PC-3 (cell line): Measurements from ENCODE around the gene SLC1A3. TPM values are rescaled to one million over a fixed set of nuclear protein-coding genes. Genes with fewer than 3 reads are reported as not detected.

Experiments used
- ATAC-seq: fragments of 200-7000 bp; cut with Tn5 transposase; 2 replicates; pipeline ENCODE4 v1.9.1; 2020; ENCODE audit warnings: mild to moderate bottlenecking, moderate library complexity
- BruUV-seq: library from RNA; stranded (reverse); fragments of 400-500 nt; replicated peaks from 2 replicates; lab custom pipeline; 2021; lab: Mats Ljungman, UMichigan
- CTCF ChIA-PET: fragments of 300-600 bp; sonication (Branson Sonifier 250); formaldehyde crosslinking; loops from one replicate; lab custom pipeline; 2022; ENCODE audit warnings: antibody characterized with exemption; lab: Charles Lee
- POLR2A ChIA-PET: fragments of 300-600 bp; sonication (Branson Sonifier 250); formaldehyde crosslinking; loops from one replicate; lab custom pipeline; 2022; ENCODE audit warnings: antibody characterized with exemption; ENCODE audit not compliant: unreplicated experiment; lab: Charles Lee
- DNase-seq: peaks from one replicate; pipeline ENCODE4 v3.0.0-alpha.2; 2015
- H2AFZ ChIP-seq: fragments of 300-600 bp; sonication (generic); 2 replicates; pipeline ENCODE4 v1.6.0; 2016; ENCODE audit warnings: antibody characterized with exemption, low read length
- H3F3A ChIP-seq: fragments of 300-600 bp; sonication (generic); one replicate; pipeline ENCODE4 v1.6.0; 2017; ENCODE audit warnings: antibody characterized with exemption, low read length, control low read depth, mild to moderate bottlenecking; ENCODE audit not compliant: unreplicated experiment
- H3K27ac ChIP-seq: fragments of 300-600 bp; sonication (generic); 2 replicates; pipeline ENCODE4 v1.5.1; 2016; ENCODE audit warnings: mild to moderate bottlenecking, low read length
- H3K27me3 ChIP-seq: fragments of 300-600 bp; sonication (generic); 2 replicates; pipeline ENCODE4 v1.6.1; 2016; ENCODE audit warnings: low read length, mixed read lengths
- H3K36me3 ChIP-seq: fragments of 300-600 bp; sonication (generic); 2 replicates; pipeline ENCODE4 v1.6.1; 2016; ENCODE audit warnings: low read depth, mixed run types, low read length, mixed read lengths
- H3K4me1 ChIP-seq: fragments of 300-600 bp; sonication (generic); 2 replicates; pipeline ENCODE4 v1.5.1; 2016; ENCODE audit warnings: low read length; ENCODE audit not compliant: insufficient read depth
- H3K4me2 ChIP-seq: fragments of 300-600 bp; sonication (generic); 2 replicates; pipeline ENCODE4 v1.6.0; 2016; ENCODE audit warnings: low read length
- H3K4me3 ChIP-seq: fragments of 300-600 bp; sonication (generic); 2 replicates; pipeline ENCODE4 v1.5.1; 2016; ENCODE audit warnings: mild to moderate bottlenecking, low read length, mixed read lengths
- H3K79me2 ChIP-seq: fragments of 300-600 bp; sonication (generic); 2 replicates; pipeline ENCODE4 v1.6.1; 2017; ENCODE audit warnings: low read length, mixed read lengths
- H3K9ac ChIP-seq: fragments of 300-600 bp; sonication (generic); 2 replicates; pipeline ENCODE4 v1.6.0; 2016; ENCODE audit warnings: mild to moderate bottlenecking, low read length
- H3K9me2 ChIP-seq: fragments of 300-600 bp; sonication (generic); replicated peaks from 2 replicates; pipeline ENCODE4 v1.6.1; 2016; ENCODE audit warnings: mixed run types, low read length, mixed read lengths
- H3K9me3 ChIP-seq: fragments of 300-600 bp; sonication (generic); 2 replicates; pipeline ENCODE4 v1.6.1; 2016; ENCODE audit warnings: low read length, mixed read lengths
- H4K20me1 ChIP-seq: fragments of 300-600 bp; sonication (generic); 2 replicates; pipeline ENCODE4 v1.6.1; 2016; ENCODE audit warnings: low read length, mixed read lengths
- EZH2 ChIP-seq: fragments of 300-600 bp; sonication (generic); IDR thresholded peaks from one replicate; pipeline ENCODE4 v1.6.1; 2017; ENCODE audit warnings: antibody characterized with exemption, mild to moderate bottlenecking, low read length; ENCODE audit not compliant: unreplicated experiment
- EZH2phosphoT487 ChIP-seq: fragments of 300-600 bp; sonication (generic); IDR thresholded peaks from 2 replicates; pipeline ENCODE4 v1.6.1; 2018; ENCODE audit warnings: mild to moderate bottlenecking, antibody characterized with exemption, low read length, borderline replicate concordance
- intact Hi-C: fragments of 100-400 bp; cut with micrococcal nuclease; formaldehyde crosslinking; loops from 2 replicates; pipeline ENCODE4 v1.9.0; 2023
- total RNA-seq: library from RNA; depleted of rRNA; stranded (reverse); fragments of >200 nt; gene quantifications from 2 replicates; pipeline ENCODE4 v1.2.3, GENCODE V29; 2014
- TF ChIP-seq, protein P1 (sequence below): fragments of 300-600 bp; sonication (generic); conservative IDR thresholded peaks from 2 replicates; pipeline ENCODE4 v1.5.1; 2017; ENCODE audit warnings: antibody characterized with exemption, low read depth, mild to moderate bottlenecking, low read length

SLC1A3 gene
- total RNA-seq, 1 experiment from 2014 or later: 24.7 TPM

- Histone ChIP-seq H3K9me2 (no peaks in the 10 kb centered on the region), H3K4me1 (peaks cover 1% of the 10 kb centered on the region), H3K9me3 (no peaks in the 10 kb centered on the region), H3K36me3 (0 out of 2 replicates have a peak, but pooled peaks cover 3% of the 10 kb centered on the region), H3K27ac (no peak overlapping the region), H3F3A (no peaks in the 10 kb centered on the region), H2AFZ (no peak overlapping the region), H3K4me3 (no peak overlapping the region), H4K20me1 (no peaks in the 10 kb centered on the region), H3K9ac (no peak overlapping the region), H3K79me2 (no peaks in the 10 kb centered on the region), H3K27me3 (no peaks in the 10 kb centered on the region), H3K4me2 (no peak overlapping the region)
- no TSS peak for BruUV-seq
- ChIA-PET CTCF (no interaction called here), POLR2A (no interaction called here)
- ATAC-seq (no peak), DNase-seq (no peak)
- TF ChIP-seq, protein P1, sequence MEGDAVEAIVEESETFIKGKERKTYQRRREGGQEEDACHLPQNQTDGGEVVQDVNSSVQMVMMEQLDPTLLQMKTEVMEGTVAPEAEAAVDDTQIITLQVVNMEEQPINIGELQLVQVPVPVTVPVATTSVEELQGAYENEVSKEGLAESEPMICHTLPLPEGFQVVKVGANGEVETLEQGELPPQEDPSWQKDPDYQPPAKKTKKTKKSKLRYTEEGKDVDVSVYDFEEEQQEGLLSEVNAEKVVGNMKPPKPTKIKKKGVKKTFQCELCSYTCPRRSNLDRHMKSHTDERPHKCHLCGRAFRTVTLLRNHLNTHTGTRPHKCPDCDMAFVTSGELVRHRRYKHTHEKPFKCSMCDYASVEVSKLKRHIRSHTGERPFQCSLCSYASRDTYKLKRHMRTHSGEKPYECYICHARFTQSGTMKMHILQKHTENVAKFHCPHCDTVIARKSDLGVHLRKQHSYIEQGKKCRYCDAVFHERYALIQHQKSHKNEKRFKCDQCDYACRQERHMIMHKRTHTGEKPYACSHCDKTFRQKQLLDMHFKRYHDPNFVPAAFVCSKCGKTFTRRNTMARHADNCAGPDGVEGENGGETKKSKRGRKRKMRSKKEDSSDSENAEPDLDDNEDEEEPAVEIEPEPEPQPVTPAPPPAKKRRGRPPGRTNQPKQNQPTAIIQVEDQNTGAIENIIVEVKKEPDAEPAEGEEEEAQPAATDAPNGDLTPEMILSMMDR: no peak
- TF ChIP-seq EZH2phosphoT487 (no peak), EZH2 (no peak)
- intact Hi-C loops: no loop called here
These were observed 24.1 kb downstream of the SLC1A3 start for GRCh38 chr5:36630201-36631145.

- TF ChIP-seq EZH2 (no peak), EZH2phosphoT487 (no peak)
- TF ChIP-seq, protein P1: no peak
- peaks cover 8% of the 10 kb centered on the region for H3K4me1 ChIP-seq
- no peak overlapping the region for H3K9ac ChIP-seq
- H3K36me3 ChIP-seq: 0 out of 2 replicates have a peak, but pooled peaks cover 3% of the 10 kb centered on the region
- ChIA-PET POLR2A (no interaction called here), CTCF (no interaction called here)
- no peak overlapping the region for H3K27ac ChIP-seq
- H3K9me3 ChIP-seq: no peaks in the 10 kb centered on the region
- no peaks in the 10 kb centered on the region for H4K20me1 ChIP-seq
- no peaks in the 10 kb centered on the region for H3K79me2 ChIP-seq
- H3K4me3 ChIP-seq: no peak overlapping the region
- no peak overlapping the region for H2AFZ ChIP-seq
- no peak overlapping the region for H3K4me2 ChIP-seq
- H3K9me2 ChIP-seq: no peaks in the 10 kb centered on the region
- H3K27me3 ChIP-seq: no peaks in the 10 kb centered on the region
- DNase-seq: no peak
- intact Hi-C loops: no loop called here
- no TSS peak for BruUV-seq
- no peaks in the 10 kb centered on the region for H3F3A ChIP-seq
- no peak for ATAC-seq
These were observed 24.7 kb downstream of the SLC1A3 start for GRCh38 chr5:36631154-36631553.
